ENCODE results near the gene P2RY2.

Gene P2RY2

GRCh38 chr11:73171436-73172161, 46.5 kb upstream of the P2RY2 start:
- H3K4me2 ChIP-seq (ENCODE audit: low read length): peak overlapping the region; percentile 70

GRCh38 chr11:73172992-73173656, 45.0 kb upstream of the P2RY2 start:
- Histone ChIP-seq H3F3A (ENCODE audit: control insufficient read depth, insufficient read depth) (peaks cover 3% of the 10 kb centered on the region; the same call in 1 of the 2 replicates), H3K79me2 (ENCODE audit: control insufficient read depth, low read length) (0 out of 2 replicates have a peak, but pooled peaks cover 5% of the 10 kb centered on the region), H4K20me1 (ENCODE audit: control insufficient read depth, insufficient read depth, low read depth, low read length) (no peaks in the 10 kb centered on the region), H3K4me2 (ENCODE audit: low read length) (no peak overlapping the region), H3K36me3 (ENCODE audit: control insufficient read depth, low read length) (no peaks in the 10 kb centered on the region), H3K27me3 (ENCODE audit: control insufficient read depth, low read length) (no peaks in the 10 kb centered on the region), H3K9me2 (replicated peaks; ENCODE audit: control insufficient read depth, low read length) (no peaks in the 10 kb centered on the region), H3K9me3 (ENCODE audit: control insufficient read depth, insufficient read depth, low read length) (no peaks in the 10 kb centered on the region), H3K4me1 (ENCODE audit: control insufficient read depth, low read length) (peaks cover 86% of the 10 kb centered on the region), H3K4me3 (ENCODE audit: low read length) (no peak overlapping the region), H3K27ac (ENCODE audit: low read depth, low read length) (no peak overlapping the region)
- TF ChIP-seq, protein P1, sequence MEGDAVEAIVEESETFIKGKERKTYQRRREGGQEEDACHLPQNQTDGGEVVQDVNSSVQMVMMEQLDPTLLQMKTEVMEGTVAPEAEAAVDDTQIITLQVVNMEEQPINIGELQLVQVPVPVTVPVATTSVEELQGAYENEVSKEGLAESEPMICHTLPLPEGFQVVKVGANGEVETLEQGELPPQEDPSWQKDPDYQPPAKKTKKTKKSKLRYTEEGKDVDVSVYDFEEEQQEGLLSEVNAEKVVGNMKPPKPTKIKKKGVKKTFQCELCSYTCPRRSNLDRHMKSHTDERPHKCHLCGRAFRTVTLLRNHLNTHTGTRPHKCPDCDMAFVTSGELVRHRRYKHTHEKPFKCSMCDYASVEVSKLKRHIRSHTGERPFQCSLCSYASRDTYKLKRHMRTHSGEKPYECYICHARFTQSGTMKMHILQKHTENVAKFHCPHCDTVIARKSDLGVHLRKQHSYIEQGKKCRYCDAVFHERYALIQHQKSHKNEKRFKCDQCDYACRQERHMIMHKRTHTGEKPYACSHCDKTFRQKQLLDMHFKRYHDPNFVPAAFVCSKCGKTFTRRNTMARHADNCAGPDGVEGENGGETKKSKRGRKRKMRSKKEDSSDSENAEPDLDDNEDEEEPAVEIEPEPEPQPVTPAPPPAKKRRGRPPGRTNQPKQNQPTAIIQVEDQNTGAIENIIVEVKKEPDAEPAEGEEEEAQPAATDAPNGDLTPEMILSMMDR (IDR thresholded peaks at IDR 0.05; ENCODE audit: low read depth, low read length, poor library complexity, severe bottlenecking): no peak
- TF ChIP-seq EZH2phosphoT487 (IDR thresholded peaks at IDR 0.05; ENCODE audit: borderline replicate concordance, low read length): no peak

More at GRCh38 chr11:73171436-73172161, 46.5 kb upstream of the P2RY2 start:
- peak overlapping the region; percentile 41; the same call in 1 of the 2 replicates for H3K27ac ChIP-seq (ENCODE audit: low read depth, low read length)
- peaks cover 86% of the 10 kb centered on the region for H3K4me1 ChIP-seq (ENCODE audit: control insufficient read depth, low read length)
- no peaks in the 10 kb centered on the region for H3K79me2 ChIP-seq (ENCODE audit: control insufficient read depth, low read length)
- no peaks in the 10 kb centered on the region for H3K9me3 ChIP-seq (ENCODE audit: control insufficient read depth, insufficient read depth, low read length)
- TF ChIP-seq, protein P1 (IDR thresholded peaks at IDR 0.05; ENCODE audit: low read depth, low read length, poor library complexity, severe bottlenecking): no peak
- TF ChIP-seq EZH2phosphoT487 (IDR thresholded peaks at IDR 0.05; ENCODE audit: borderline replicate concordance, low read length): no peak
- H3F3A ChIP-seq (ENCODE audit: control insufficient read depth, insufficient read depth): peaks cover 7% of the 10 kb centered on the region; the same call in 1 of the 2 replicates
- H3K4me3 ChIP-seq (ENCODE audit: low read length): no peak overlapping the region
- H3K9me2 ChIP-seq (replicated peaks; ENCODE audit: control insufficient read depth, low read length): no peaks in the 10 kb centered on the region
- H3K27me3 ChIP-seq (ENCODE audit: control insufficient read depth, low read length): no peaks in the 10 kb centered on the region
- no peaks in the 10 kb centered on the region for H3K36me3 ChIP-seq (ENCODE audit: control insufficient read depth, low read length)
- H4K20me1 ChIP-seq (ENCODE audit: control insufficient read depth, insufficient read depth, low read depth, low read length): no peaks in the 10 kb centered on the region

DNA sequence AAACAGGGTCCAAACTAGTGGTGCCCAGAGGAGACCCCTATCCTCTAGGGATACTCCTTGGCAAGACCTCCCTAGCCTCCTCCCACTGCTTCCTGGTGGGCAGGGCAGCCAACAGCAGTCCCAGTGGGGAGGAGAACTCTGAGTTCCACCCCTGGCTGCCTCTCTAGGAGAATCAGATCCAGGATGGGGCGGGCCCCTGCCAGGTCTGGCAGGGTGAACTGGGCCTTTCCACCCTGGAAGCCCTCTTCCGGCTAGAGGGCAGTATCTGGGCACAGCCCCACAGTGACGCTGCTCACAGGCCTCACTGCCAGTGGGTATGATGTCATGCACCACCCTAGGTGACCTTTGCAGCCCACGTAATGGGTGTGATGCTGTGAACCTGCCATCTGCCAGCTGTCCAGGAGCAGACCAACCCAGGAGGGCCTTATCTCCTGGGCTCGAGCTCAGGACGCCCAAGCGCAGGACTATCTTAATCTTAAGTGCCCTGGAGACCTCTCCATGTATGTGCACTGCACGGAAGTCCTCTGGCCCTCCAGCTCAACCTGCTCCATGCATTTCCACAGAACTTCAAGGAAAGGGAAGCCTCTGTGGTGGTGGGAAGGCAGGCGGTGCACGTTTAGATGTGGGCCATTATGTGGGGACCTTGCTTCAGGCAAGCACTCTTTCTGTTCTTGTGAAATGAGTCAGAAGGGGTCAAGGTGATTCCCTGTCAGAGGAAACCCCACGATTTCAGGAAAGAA, 44.2 kb upstream of the P2RY2 start:
- Histone ChIP-seq H3K4me3 (ENCODE audit: low read length) (no peak overlapping the region), H3F3A (ENCODE audit: control insufficient read depth, insufficient read depth) (peaks cover 3% of the 10 kb centered on the region; the same call in 1 of the 2 replicates), H3K9me2 (replicated peaks; ENCODE audit: control insufficient read depth, low read length) (no peaks in the 10 kb centered on the region), H3K36me3 (ENCODE audit: control insufficient read depth, low read length) (no peaks in the 10 kb centered on the region), H3K27me3 (ENCODE audit: control insufficient read depth, low read length) (no peaks in the 10 kb centered on the region), H4K20me1 (ENCODE audit: control insufficient read depth, insufficient read depth, low read depth, low read length) (no peaks in the 10 kb centered on the region), H3K4me1 (ENCODE audit: control insufficient read depth, low read length) (peaks cover 85% of the 10 kb centered on the region), H3K79me2 (ENCODE audit: control insufficient read depth, low read length) (0 out of 2 replicates have a peak, but pooled peaks cover 5% of the 10 kb centered on the region), H3K27ac (ENCODE audit: low read depth, low read length) (no peak overlapping the region), H3K4me2 (ENCODE audit: low read length) (no peak overlapping the region), H3K9me3 (ENCODE audit: control insufficient read depth, insufficient read depth, low read length) (no peaks in the 10 kb centered on the region)
- TF ChIP-seq, protein P1 (IDR thresholded peaks at IDR 0.05; ENCODE audit: low read depth, low read length, poor library complexity, severe bottlenecking): no peak
- TF ChIP-seq EZH2phosphoT487 (IDR thresholded peaks at IDR 0.05; ENCODE audit: borderline replicate concordance, low read length): no peak

Measured in DOHH2 (cell line).